A673 (cell line): ENCODE results near the gene ENDOU. TPM values are rescaled to one million over a fixed set of nuclear protein-coding genes. Genes with fewer than 3 reads are reported as not detected.

Experiments
- BruUV-seq: library from RNA; stranded (reverse); fragments of 400-500 nt; replicated peaks from 2 replicates; lab custom pipeline; 2021; lab: Mats Ljungman, UMichigan
- CTCF ChIA-PET: fragments of 300-600 bp; sonication (Branson Sonifier 250); formaldehyde crosslinking; loops from one replicate; lab custom pipeline; 2022; ENCODE audit warnings: antibody characterized with exemption; lab: Charles Lee
- POLR2A ChIA-PET: fragments of 300-600 bp; sonication (Branson Sonifier 250); formaldehyde crosslinking; loops from one replicate; lab custom pipeline; 2022; ENCODE audit warnings: antibody characterized with exemption; ENCODE audit not compliant: low non-redundant PET; lab: Charles Lee
- DNase-seq: peaks from one replicate; pipeline ENCODE4 v3.0.0-alpha.2; 2015; ENCODE audit warnings: low spot score
- H3K27ac ChIP-seq: fragments of 200-600 bp; sonication (generic); 2 replicates; pipeline ENCODE4 v1.5.1; 2016; ENCODE audit warnings: mixed run types, low read depth, mild to moderate bottlenecking, mixed read lengths, antibody characterized with exemption, low read length; ENCODE audit not compliant: poor library complexity, severe bottlenecking
- H3K27me3 ChIP-seq: fragments of 200-600 bp; sonication (generic); replicated peaks from 2 replicates; pipeline ENCODE4 v1.6.1; 2017; ENCODE audit warnings: mixed run types, low read depth, mild to moderate bottlenecking, mixed read lengths, antibody characterized with exemption, low read length; ENCODE audit not compliant: insufficient read depth, poor library complexity
- H3K36me3 ChIP-seq: fragments of 200-600 bp; sonication (generic); 2 replicates; pipeline ENCODE4 v1.6.1; 2016; ENCODE audit warnings: mixed run types, mild to moderate bottlenecking, mixed read lengths, antibody characterized with exemption, low read length; ENCODE audit not compliant: insufficient read depth, poor library complexity, severe bottlenecking
- H3K4me1 ChIP-seq: fragments of 200-600 bp; sonication (generic); 2 replicates; pipeline ENCODE4 v1.6.1; 2017; ENCODE audit warnings: mixed run types, mild to moderate bottlenecking, mixed read lengths, antibody characterized with exemption, low read length; ENCODE audit not compliant: insufficient read depth, poor library complexity, severe bottlenecking
- H3K4me3 ChIP-seq: fragments of 200-600 bp; sonication (generic); 2 replicates; pipeline ENCODE4 v1.5.1; 2016; ENCODE audit warnings: low read depth, mixed run types, mild to moderate bottlenecking, mixed read lengths, low read length; ENCODE audit not compliant: poor library complexity, severe bottlenecking
- H3K9me3 ChIP-seq: fragments of 200-600 bp; sonication (generic); 2 replicates; pipeline ENCODE4 v1.6.1; 2016; ENCODE audit warnings: mixed run types, low read depth, mild to moderate bottlenecking, mixed read lengths, antibody characterized with exemption, low read length; ENCODE audit not compliant: poor library complexity, severe bottlenecking
- CTCF ChIP-seq: fragments of 300-800, 200-600 bp; sonication (generic); conservative IDR thresholded peaks from 2 replicates; pipeline ENCODE4 v1.5.1; 2017; ENCODE audit warnings: low read depth, mild to moderate bottlenecking, antibody characterized with exemption, low read length, moderate library complexity, mixed read lengths
- EZH2 ChIP-seq: fragments of 200-600 bp; sonication (generic); IDR thresholded peaks from 2 replicates; pipeline ENCODE4 v1.6.1; 2017; ENCODE audit warnings: borderline replicate concordance, low read depth, mild to moderate bottlenecking, mixed read lengths, antibody characterized with exemption, low read length; ENCODE audit not compliant: poor library complexity, severe bottlenecking
- intact Hi-C: fragments of 100-400 bp; cut with micrococcal nuclease; formaldehyde crosslinking; loops from one replicate; pipeline ENCODE4 v1.10.0; 2022; ENCODE audit not compliant: unreplicated experiment
- total RNA-seq: library from RNA; stranded (reverse); gene quantifications from 2 replicates; pipeline ENCODE4 v1.2.3, GENCODE V29; 2021

ENDOU gene
- total RNA-seq, 1 experiment from 2014 or later = 0.58 TPM

GRCh38 chr12:47771304-47771703 is 46.0 kb upstream of the ENDOU start:
- intact Hi-C loops = no loop called here
- no peak for DNase-seq
- H3K27me3 ChIP-seq = no peaks in the 10 kb centered on the region
- ChIA-PET POLR2A (no interaction called here), CTCF (interaction anchor here (0.6 to 1.3 kb wide), 3 partner anchors 9 to 196 kb away, joined by 6 to 9 read pairs (median 8); no protein-coding TSS in a partner anchor)
- H3K4me3 ChIP-seq = no peak overlapping the region
- BruUV-seq = no TSS peak
- H3K9me3 ChIP-seq = no peaks in the 10 kb centered on the region
- H3K4me1 ChIP-seq = peaks cover 48% of the 10 kb centered on the region
- no peak overlapping the region for H3K27ac ChIP-seq
- TF ChIP-seq CTCF (no peak), EZH2 (no peak)
- H3K36me3 ChIP-seq = no peaks in the 10 kb centered on the region

GRCh38 chr12:47770086-47770726 is 44.9 kb upstream of the ENDOU start:
- Histone ChIP-seq H3K27ac (peak overlapping the region; percentile 27), H3K27me3 (no peaks in the 10 kb centered on the region), H3K4me3 (no peak overlapping the region), H3K4me1 (peaks cover 44% of the 10 kb centered on the region), H3K9me3 (no peaks in the 10 kb centered on the region), H3K36me3 (no peaks in the 10 kb centered on the region)
- intact Hi-C loops = no loop called here
- CTCF ChIA-PET = interaction anchor here (0.8 to 1.3 kb wide), 5 partner anchors 9 to 68 kb away, joined by 3 to 6 read pairs (median 4); no protein-coding TSS in a partner anchor
- TF ChIP-seq EZH2 (no peak), CTCF (no peak)
- BruUV-seq = no TSS peak
- no peak for DNase-seq
- POLR2A ChIA-PET = interaction anchor here (0.6 to 0.7 kb wide), 2 partner anchors 48 to 64 kb away, joined by 3 read pairs; no protein-coding TSS in a partner anchor

GRCh38 chr12:47769234-47770085 is 44.2 kb upstream of the ENDOU start:
- ChIA-PET POLR2A (interaction anchor here (0.6 to 0.7 kb wide), 2 partner anchors 49 to 63 kb away, joined by 3 read pairs; no protein-coding TSS in a partner anchor), CTCF (interaction anchor here (0.8 to 1.3 kb wide), 5 partner anchors 10 to 69 kb away, joined by 3 to 5 read pairs (median 3); no protein-coding TSS in a partner anchor)
- Histone ChIP-seq H3K9me3 (no peaks in the 10 kb centered on the region), H3K4me3 (no peak overlapping the region), H3K36me3 (no peaks in the 10 kb centered on the region), H3K27me3 (no peaks in the 10 kb centered on the region), H3K4me1 (peaks cover 37% of the 10 kb centered on the region), H3K27ac (peak overlapping the region; percentile 54)
- DNase-seq = no peak
- intact Hi-C loops = no loop called here
- TF ChIP-seq EZH2 (no peak), CTCF (no peak)
- BruUV-seq = no TSS peak
